Measurements from ENCODE around the gene RAB24.
A peak's percentile ranks its signal among the peaks of the same experiment; 100 is the strongest.

- TF ChIP-seq POLR2AphosphoS5 (IDR thresholded peaks at IDR 0.05; ENCODE audit: low read depth, low read length) (0 out of 2 replicates have a peak, but pooled peaks have one; percentile 46), SIN3A (IDR thresholded peaks at IDR 0.05; ENCODE audit: borderline replicate concordance, insufficient read depth, low read length) (no peak), TAF1 (IDR thresholded peaks at IDR 0.05; ENCODE audit: borderline replicate concordance, insufficient read depth, low read length) (no peak), FOXP2 (optimal IDR thresholded peaks at IDR 0.05; ENCODE audit: borderline replicate concordance, extremely low read depth, extremely low read length, insufficient read depth) (no peak)
- TF ChIP-seq, protein P1, sequence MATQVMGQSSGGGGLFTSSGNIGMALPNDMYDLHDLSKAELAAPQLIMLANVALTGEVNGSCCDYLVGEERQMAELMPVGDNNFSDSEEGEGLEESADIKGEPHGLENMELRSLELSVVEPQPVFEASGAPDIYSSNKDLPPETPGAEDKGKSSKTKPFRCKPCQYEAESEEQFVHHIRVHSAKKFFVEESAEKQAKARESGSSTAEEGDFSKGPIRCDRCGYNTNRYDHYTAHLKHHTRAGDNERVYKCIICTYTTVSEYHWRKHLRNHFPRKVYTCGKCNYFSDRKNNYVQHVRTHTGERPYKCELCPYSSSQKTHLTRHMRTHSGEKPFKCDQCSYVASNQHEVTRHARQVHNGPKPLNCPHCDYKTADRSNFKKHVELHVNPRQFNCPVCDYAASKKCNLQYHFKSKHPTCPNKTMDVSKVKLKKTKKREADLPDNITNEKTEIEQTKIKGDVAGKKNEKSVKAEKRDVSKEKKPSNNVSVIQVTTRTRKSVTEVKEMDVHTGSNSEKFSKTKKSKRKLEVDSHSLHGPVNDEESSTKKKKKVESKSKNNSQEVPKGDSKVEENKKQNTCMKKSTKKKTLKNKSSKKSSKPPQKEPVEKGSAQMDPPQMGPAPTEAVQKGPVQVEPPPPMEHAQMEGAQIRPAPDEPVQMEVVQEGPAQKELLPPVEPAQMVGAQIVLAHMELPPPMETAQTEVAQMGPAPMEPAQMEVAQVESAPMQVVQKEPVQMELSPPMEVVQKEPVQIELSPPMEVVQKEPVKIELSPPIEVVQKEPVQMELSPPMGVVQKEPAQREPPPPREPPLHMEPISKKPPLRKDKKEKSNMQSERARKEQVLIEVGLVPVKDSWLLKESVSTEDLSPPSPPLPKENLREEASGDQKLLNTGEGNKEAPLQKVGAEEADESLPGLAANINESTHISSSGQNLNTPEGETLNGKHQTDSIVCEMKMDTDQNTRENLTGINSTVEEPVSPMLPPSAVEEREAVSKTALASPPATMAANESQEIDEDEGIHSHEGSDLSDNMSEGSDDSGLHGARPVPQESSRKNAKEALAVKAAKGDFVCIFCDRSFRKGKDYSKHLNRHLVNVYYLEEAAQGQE (IDR thresholded peaks at IDR 0.05; ENCODE audit: insufficient read depth in 1 of 2, low read depth in 2 of 2, low read length in 2 of 2), result no peak
Observed at GRCh38 chr5:177306674-177307543, 3.4 kb upstream of the RAB24 start.

Data from PFSK-1 (cell line).